Measurements from ENCODE around the gene BBS12. TPM values are rescaled to one million over a fixed set of nuclear protein-coding genes. Genes with fewer than 3 reads are reported as not detected.

The BBS12 gene
- total RNA-seq, 4 donors from 2014 or later = 3.0 to 5.7 (median 4.0) TPM

- Histone ChIP-seq H3K4me3 (no peak overlapping the region), H3K4me1 (peaks cover 7 to 16% (median 12%) of the 10 kb centered on the region in 4 donors), H3K27ac (replicated peaks in 1 of 4) (no peak overlapping the region), H3K27me3 (no peaks in the 10 kb centered on the region), H3K9me3 (no peaks in the 10 kb centered on the region), H3K36me3 (no peaks in the 10 kb centered on the region)
- intact Hi-C loops (cut with DNase I) = no loop called here
- TF ChIP-seq EP300 (IDR thresholded peaks at IDR 0.05) = no peak
- TF ChIP-seq POLR2A (IDR thresholded peaks at IDR 0.05; ENCODE audit: low read depth) = no peak
- no peak for TF ChIP-seq CTCF (IDR thresholded peaks at IDR 0.05)
- TF ChIP-seq POLR2AphosphoS5 (IDR thresholded peaks at IDR 0.05) = no peak
- DNase-seq (ENCODE audit: extremely low spot score) = no peak
These were observed 42.5 kb upstream of the BBS12 start for GRCh38 chr4:122689972-122690371.

- no peaks in the 10 kb centered on the region for H3K27me3 ChIP-seq
- no peak overlapping the region for H3K4me3 ChIP-seq
- TF ChIP-seq CTCF (IDR thresholded peaks at IDR 0.05) (no peak), EP300 (IDR thresholded peaks at IDR 0.05) (no peak)
- no peaks in the 10 kb centered on the region for H3K36me3 ChIP-seq
- H3K4me1 ChIP-seq = peaks cover 7 to 16% (median 12%) of the 10 kb centered on the region in 4 donors
- H3K9me3 ChIP-seq = no peaks in the 10 kb centered on the region
- WGBS = 67% methylated on average over 4 of the region's 4 CpGs
- intact Hi-C loops (cut with DNase I) = no loop called here
- no peak overlapping the region for H3K27ac ChIP-seq (replicated peaks in 1 of 4)
- no peak for DNase-seq (ENCODE audit: extremely low spot score)
These were observed 40.5 kb upstream of the BBS12 start for GRCh38 chr4:122691988-122692387.

- H3K36me3 ChIP-seq = no peaks in the 10 kb centered on the region
- DNase-seq (ENCODE audit: extremely low spot score) = peak; percentile 91
- TF ChIP-seq CTCF (IDR thresholded peaks at IDR 0.05) (no peak), POLR2AphosphoS5 (IDR thresholded peaks at IDR 0.05) (no peak), EP300 (IDR thresholded peaks at IDR 0.05) (no peak), POLR2A (IDR thresholded peaks at IDR 0.05; ENCODE audit: low read depth) (no peak)
- intact Hi-C loops (cut with DNase I) = no loop called here
- peaks cover 7 to 11% (median 9%) of the 10 kb centered on the region in 4 donors for H3K4me1 ChIP-seq
- no peak overlapping the region for H3K27ac ChIP-seq (replicated peaks in 1 of 4)
- no peaks in the 10 kb centered on the region for H3K27me3 ChIP-seq
- 57% methylated on average over 3 of the region's 3 CpGs for WGBS
- no peak overlapping the region for H3K4me3 ChIP-seq
- H3K9me3 ChIP-seq = no peaks in the 10 kb centered on the region
These were observed 39.6 kb upstream of the BBS12 start for GRCh38 chr4:122692641-122693520.

- Histone ChIP-seq H3K4me3 (no peak overlapping the region), H3K36me3 (no peaks in the 10 kb centered on the region), H3K27me3 (no peaks in the 10 kb centered on the region), H3K27ac (replicated peaks in 1 of 4) (no peak overlapping the region), H3K9me3 (no peaks in the 10 kb centered on the region), H3K4me1 (peaks cover 0 to 5% (median 0%) of the 10 kb centered on the region in 4 donors)
- intact Hi-C loops (cut with DNase I) = no loop called here
- peak; percentile 70 for DNase-seq (ENCODE audit: extremely low spot score)
- 60% methylated on average over 2 of the region's 2 CpGs for WGBS
- TF ChIP-seq POLR2AphosphoS5 (IDR thresholded peaks at IDR 0.05) (no peak), EP300 (IDR thresholded peaks at IDR 0.05) (no peak), POLR2A (IDR thresholded peaks at IDR 0.05; ENCODE audit: low read depth) (no peak), CTCF (IDR thresholded peaks at IDR 0.05) (no peak)
These were observed 37.3 kb upstream of the BBS12 start for GRCh38 chr4:122695226-122695625.

Data from esophagus muscularis mucosa (tissue), 4 donors.